ENCODE results near the gene APOC4.
"Not testable (repeated sequence)": the region's sequence is repeated elsewhere in the genome, so short reads cannot be mapped to it uniquely, and the experiment has no call there.

Gene APOC4, protein sequence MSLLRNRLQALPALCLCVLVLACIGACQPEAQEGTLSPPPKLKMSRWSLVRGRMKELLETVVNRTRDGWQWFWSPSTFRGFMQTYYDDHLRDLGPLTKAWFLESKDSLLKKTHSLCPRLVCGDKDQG

DNA sequence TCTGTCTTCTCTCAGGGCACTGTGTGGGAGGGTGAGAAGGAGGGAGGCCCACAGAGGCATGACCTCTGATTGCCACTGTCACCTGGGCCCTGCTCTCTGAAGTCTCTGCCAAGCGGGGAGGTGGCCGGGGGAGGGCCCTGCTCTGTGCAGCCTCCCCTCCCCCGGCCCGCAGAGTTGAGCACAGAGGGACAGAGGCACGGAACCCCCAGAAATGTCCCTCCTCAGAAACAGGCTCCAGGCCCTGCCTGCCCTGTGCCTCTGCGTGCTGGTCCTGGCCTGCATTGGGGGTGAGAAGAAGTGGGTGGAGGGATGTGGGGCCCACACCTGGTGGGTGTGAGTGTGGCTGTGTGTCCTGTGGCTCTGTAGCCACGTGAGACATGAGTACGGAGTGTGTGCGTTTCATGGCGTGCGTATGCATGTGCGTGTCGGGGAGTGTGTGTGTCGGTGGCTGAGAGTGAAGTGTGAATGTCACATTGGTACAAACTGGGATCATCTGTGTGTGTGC lies at the start of gene APOC4:
Gene APOC4, plus strand, starts transcription at position 171 of the 505 bp plus-strand sequence. Its CDS starts 41 bp downstream, at position 212.
- DNase-seq = no peak

DNA sequence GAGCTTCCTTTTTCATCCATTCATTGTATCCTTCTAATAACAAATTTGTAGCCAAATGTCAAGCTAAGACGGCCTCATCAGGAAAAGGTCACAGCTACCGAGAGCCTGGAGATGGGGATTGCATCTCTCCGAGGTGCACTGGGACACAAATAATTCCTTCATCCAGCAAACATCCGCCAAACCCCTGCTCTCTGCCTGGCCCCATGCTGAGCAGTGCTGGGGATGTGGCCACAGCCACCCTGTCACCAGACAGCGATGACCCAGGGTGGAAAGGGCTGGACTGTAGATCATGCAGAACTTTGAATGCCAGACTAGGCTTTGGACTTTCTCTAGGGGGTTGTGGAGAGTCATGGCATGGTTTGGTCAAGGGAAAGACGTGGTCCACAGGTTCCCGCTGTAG lies 49.1 kb upstream of the APOC4 start:
- no peak for DNase-seq

DNA sequence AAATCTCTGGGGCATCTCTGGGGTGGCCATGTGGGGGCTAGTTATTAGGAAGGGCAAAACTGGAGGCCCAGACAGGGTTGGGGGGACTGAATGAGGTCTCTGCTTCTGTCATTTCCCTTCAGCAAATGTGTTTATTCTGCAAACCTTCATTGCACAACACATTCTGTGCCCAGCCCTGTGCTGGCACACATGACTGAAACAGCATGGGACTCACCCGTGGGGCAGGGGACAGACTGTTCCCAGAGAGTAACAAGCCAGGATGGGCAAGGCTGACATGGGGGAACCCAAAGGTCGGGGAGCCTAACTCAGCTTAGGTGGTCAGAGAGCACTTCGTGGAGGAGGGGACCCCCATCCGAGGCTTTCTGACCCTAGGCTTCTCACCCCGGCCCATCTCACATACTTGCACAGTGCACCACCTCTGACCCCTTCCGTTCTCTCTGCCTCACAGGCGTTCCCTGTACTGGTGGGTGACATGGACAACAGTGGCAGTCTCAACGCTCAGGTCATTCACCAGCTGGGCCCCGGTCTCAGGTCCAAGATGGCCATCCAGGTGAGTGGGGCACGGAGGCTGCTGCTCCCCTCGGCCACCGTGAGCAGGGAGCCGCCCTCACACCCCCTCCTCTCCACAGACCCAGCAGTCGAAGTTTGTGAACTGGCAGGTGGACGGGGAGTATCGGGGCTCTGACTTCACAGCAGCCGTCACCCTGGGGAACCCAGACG lies 48.5 kb upstream of the APOC4 start:
- no peak for DNase-seq

DNA sequence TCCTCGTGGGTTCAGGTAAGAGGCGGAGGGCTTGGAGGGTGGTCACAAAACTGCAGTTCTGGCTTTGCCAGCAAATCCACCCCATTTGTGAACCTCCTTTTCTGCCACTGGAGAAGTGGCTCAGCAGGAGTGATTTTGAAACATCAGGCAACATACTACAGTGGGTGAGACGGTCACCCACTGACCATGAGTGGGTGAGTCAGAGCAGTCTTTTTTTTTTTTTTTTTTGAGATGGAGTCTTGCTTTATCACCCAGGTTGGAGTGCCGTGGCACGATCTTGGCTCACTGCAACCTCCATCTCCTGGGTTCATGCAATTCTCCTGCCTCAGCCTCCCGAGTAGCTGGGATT lies 48.0 kb upstream of the APOC4 start:
- DNase-seq = no peak

DNA sequence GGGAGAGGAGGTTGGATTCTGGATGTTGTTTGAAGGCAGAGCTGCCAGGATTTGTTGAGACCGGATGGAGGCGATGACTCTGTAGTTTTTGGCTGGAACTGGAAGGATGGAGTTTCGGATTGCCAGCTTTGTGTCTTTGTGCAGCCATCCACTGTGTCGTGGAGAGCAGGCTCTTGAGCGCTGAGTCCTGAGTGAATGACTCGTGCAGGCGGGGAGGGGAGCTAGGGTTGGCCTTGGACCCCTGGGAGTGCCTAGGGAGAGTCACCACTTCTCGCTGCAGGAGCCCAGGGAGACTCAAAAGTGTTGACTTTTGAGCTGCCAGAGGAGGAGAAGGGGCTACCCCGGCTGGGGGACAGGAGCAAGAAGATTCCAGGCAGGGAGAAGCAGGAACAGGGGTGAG lies 47.1 kb upstream of the APOC4 start:
- no peak for DNase-seq

DNA sequence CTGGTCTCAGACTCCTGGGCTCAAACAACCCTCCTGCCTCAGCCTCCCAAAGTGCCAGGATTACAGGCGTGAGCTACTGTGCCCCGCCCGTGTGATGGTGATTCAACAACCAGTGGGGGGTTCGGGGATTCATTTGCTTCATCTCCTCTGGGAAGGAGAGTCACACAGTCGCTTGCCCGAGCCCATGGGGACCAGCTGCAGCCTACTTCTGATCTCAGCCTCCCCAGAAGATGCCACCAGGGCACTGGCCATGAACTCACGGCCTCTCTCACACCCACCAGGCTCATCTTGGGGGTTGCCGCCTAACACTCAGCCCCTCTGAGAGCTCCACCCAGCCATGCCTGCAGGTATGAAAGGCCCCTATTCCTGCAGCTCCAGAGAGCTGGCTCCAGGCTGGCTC lies 44.2 kb upstream of the APOC4 start:
- no peak for DNase-seq

DNA sequence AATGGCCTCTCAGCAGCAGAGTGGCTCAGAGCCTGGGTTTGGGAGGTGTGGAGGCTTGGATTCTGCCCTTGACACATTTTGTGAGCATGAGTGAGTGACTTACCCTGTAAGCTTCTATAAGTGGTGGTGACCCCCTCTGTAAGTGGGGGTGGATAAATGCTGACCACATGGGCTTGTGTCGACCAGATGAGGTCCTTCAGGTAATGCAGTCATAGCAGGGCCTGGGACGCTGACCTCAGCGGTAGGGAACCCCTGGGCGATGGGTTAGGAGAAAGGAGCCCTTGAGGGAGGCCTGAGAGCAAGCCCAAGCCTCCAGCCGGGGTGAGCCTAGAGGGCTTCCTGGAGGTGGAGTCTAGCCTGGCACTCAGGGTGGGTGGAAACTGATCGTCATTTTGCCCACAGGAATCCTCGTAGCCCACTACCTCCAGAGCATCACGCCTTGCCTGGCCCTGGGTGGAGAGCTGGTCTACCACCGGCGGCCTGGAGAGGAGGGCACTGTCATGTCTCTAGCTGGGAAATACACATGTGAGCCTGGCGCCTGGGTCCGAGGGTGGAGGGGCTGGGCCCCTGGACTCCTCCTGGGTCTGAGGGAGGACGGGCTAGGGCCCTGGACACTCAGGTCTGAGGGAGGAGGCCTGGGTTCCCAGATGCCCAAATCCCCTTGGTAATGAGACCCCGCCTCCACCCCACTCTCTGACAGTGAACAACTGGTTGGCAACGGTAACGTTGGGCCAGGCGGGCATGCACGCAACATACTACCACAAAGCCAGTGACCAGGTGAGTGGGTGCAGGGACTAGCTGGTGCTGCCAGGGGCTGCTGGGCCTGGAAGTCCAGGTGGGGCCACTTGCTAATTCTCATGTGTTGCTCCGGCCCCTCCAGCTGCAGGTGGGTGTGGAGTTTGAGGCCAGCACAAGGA lies 41.5 kb upstream of the APOC4 start:
- no peak for DNase-seq

DNA sequence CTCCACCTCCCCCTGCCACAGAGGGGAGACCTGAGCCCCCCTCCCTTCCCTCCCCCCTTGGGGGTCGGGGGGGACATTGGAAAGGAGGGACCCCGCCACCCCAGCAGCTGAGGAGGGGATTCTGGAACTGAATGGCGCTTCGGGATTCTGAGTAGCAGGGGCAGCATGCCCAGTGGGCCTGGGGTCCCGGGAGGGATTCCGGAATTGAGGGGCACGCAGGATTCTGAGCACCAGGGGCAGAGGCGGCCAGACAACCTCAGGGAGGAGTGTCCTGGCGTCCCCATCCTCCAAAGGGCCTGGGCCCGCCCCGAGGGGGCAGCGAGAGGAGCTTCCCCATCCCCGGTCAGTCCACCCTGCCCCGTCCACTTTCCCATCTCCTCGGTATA lies 38.8 kb upstream of the APOC4 start:
- no peak for DNase-seq

DNA sequence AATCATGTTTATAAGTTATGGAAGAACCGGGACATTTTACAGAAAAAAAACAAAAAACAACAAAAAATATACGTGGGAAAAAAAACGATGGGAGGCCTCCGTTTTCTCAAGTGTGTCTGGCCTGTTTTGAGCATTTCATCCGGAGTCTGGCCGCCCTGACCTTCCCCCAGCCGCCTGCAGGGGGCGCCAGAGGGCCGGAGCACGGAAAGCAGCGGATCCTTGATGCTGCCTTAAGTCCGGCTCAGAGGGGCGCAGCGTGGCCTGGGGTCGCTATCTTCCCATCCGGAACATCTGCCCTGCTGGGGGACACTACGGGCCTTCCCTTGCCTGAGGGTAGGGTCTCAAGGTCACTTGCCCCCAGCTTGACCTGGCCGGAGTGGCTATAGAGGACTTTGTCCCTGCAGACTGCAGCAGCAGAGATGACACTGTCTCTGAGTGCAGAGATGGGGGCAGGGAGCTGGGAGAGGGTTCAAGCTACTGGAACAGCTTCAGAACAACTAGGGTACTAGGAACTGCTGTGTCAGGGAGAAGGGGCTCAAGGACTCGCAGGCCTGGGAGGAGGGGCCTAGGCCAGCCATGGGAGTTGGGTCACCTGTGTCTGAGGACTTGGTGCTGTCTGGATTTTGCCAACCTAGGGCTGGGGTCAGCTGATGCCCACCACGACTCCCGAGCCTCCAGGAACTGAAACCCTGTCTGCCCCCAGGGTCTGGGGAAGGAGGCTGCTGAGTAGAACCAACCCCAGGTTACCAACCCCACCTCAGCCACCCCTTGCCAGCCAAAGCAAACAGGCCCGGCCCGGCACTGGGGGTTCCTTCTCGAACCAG lies 38.2 kb upstream of the APOC4 start:
- DNase-seq = peak; percentile 58

DNA sequence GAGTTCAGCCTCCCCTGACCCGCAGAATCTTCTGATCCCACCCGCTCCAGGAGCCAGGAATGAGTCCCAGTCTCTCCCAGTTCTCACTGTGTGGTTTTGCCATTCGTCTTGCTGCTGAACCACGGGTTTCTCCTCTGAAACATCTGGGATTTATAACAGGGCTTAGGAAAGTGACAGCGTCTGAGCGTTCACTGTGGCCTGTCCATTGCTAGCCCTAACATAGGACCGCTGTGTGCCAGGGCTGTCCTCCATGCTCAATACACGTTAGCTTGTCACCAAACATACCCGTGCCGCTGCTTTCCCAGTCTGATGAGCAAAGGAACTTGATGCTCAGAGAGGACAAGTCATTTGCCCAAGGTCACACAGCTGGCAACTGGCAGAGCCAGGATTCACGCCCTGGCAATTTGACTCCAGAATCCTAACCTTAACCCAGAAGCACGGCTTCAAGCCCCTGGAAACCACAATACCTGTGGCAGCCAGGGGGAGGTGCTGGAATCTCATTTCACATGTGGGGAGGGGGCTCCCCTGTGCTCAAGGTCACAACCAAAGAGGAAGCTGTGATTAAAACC lies 37.5 kb upstream of the APOC4 start:
- DNase-seq = no peak

DNA sequence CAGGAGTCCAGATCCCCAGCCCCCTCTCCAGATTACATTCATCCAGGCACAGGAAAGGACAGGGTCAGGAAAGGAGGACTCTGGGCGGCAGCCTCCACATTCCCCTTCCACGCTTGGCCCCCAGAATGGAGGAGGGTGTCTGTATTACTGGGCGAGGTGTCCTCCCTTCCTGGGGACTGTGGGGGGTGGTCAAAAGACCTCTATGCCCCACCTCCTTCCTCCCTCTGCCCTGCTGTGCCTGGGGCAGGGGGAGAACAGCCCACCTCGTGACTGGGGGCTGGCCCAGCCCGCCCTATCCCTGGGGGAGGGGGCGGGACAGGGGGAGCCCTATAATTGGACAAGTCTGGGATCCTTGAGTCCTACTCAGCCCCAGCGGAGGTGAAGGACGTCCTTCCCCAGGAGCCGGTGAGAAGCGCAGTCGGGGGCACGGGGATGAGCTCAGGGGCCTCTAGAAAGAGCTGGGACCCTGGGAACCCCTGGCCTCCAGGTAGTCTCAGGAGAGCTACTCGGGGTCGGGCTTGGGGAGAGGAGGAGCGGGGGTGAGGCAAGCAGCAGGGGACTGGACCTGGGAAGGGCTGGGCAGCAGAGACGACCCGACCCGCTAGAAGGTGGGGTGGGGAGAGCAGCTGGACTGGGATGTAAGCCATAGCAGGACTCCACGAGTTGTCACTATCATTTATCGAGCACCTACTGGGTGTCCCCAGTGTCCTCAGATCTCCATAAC lies 36.4 kb upstream of the APOC4 start, which contains the start of gene APOE:
Gene APOE, plus strand, starts transcription at position 360 of the 724 bp plus-strand sequence. CDS start 829 bp downstream, outside the sequence.
- peak; percentile 29 for DNase-seq

DNA sequence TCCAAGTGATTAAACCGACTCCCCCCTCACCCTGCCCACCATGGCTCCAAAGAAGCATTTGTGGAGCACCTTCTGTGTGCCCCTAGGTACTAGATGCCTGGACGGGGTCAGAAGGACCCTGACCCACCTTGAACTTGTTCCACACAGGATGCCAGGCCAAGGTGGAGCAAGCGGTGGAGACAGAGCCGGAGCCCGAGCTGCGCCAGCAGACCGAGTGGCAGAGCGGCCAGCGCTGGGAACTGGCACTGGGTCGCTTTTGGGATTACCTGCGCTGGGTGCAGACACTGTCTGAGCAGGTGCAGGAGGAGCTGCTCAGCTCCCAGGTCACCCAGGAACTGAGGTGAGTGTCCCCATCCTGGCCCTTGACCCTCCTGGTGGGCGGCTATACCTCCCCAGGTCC lies 34.4 kb upstream of the APOC4 start:
- DNase-seq = no peak

DNA sequence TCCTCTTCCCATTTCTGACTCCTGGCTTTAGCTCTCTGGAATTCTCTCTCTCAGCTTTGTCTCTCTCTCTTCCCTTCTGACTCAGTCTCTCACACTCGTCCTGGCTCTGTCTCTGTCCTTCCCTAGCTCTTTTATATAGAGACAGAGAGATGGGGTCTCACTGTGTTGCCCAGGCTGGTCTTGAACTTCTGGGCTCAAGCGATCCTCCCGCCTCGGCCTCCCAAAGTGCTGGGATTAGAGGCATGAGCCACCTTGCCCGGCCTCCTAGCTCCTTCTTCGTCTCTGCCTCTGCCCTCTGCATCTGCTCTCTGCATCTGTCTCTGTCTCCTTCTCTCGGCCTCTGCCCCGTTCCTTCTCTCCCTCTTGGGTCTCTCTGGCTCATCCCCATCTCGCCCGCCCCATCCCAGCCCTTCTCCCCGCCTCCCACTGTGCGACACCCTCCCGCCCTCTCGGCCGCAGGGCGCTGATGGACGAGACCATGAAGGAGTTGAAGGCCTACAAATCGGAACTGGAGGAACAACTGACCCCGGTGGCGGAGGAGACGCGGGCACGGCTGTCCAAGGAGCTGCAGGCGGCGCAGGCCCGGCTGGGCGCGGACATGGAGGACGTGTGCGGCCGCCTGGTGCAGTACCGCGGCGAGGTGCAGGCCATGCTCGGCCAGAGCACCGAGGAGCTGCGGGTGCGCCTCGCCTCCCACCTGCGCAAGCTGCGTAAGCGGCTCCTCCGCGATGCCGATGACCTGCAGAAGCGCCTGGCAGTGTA lies 33.8 kb upstream of the APOC4 start:
- no peak for DNase-seq

DNA sequence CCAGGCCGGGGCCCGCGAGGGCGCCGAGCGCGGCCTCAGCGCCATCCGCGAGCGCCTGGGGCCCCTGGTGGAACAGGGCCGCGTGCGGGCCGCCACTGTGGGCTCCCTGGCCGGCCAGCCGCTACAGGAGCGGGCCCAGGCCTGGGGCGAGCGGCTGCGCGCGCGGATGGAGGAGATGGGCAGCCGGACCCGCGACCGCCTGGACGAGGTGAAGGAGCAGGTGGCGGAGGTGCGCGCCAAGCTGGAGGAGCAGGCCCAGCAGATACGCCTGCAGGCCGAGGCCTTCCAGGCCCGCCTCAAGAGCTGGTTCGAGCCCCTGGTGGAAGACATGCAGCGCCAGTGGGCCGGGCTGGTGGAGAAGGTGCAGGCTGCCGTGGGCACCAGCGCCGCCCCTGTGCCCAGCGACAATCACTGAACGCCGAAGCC lies 33.2 kb upstream of the APOC4 start:
- DNase-seq = no peak

DNA sequence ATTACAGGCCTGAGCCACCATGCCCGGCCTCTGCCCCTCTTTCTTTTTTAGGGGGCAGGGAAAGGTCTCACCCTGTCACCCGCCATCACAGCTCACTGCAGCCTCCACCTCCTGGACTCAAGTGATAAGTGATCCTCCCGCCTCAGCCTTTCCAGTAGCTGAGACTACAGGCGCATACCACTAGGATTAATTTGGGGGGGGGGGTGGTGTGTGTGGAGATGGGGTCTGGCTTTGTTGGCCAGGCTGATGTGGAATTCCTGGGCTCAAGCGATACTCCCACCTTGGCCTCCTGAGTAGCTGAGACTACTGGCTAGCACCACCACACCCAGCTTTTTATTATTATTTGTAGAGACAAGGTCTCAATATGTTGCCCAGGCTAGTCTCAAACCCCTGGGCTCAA lies 32.3 kb upstream of the APOC4 start:
- no peak for DNase-seq

DNA sequence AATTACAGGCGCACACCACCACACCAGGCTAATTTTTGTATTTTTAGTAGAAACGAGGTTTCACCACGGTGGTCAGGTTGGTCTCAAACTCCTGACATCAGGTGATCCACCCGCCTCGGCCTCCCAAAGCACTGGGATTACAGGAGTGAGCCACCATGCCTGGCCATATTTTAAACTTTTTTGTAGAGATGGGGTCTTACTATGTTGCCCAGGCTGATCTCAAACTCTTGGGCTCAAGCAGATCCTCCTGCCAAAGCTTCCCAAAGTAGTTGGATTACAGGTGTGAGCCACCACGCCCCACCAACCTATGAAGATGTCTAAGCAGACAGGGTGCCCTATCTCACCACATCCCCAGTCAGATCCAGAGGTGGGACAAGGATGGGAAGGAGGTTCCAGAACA lies 30.1 kb upstream of the APOC4 start:
- not testable (repeated sequence) for DNase-seq

DNA sequence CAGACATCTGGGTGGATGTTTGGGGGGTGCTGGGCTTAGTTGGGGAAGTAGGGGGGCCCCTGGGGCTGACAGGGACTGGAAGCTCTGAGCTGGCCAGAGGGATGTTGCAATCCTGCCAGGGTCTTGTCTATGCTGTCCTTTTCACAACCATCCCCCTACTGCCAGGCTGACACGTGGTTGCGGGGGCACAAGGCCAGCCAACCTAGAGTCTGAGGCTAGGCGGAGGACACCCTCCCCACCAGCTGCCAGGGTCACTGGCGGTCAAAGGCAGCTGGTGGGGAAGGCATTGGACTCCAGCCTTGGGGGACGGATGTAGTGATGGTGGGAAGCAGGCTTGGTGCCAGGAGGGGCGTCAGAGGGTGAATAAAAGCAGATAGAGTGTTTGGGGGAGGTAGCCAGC lies 29.2 kb upstream of the APOC4 start:
- DNase-seq = no peak

DNA sequence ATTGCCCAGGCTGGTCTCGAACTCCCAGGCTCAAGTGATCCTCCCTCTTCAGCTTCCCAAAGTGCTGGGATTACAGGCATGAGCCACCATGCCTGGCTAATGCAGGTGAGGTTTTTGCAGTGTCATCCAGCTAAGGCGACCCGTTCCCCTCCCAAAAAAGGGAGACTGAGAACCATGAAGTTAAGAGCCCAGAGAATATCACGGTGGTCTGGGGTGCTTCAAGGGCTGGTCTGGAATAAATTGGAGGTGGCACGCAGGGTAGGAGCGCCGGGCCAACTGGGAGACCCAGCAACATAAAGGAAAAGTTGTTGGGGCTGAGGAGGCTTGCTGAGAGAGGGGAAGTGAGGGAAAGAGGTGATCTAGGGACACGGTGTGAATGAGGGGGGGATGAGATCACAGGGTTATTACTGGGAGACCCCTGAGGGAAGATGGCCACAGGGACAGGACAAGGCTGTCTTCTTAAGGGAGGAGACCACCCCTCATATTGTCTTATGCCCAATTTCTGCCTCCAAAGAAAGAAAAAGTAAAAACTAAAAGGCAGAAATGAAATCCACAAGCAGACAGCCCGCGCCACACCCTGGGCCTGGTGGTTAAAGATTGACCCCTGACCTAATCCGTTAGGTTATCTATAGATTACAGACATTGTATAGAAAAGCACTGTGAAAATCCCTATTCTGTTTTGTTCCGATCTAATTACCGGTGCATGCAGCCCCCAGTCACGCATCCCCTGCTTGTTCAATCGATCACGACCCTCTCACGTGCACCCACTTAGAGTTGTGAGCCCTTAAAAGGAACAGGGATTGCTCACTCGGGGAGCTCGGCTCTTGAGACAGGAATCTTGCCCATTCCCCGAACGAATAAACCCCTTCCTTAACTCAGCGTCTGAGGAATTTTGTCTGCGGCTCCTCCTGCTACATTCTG lies 28.3 kb upstream of the APOC4 start:
- DNase-seq = not testable (repeated sequence)

DNA sequence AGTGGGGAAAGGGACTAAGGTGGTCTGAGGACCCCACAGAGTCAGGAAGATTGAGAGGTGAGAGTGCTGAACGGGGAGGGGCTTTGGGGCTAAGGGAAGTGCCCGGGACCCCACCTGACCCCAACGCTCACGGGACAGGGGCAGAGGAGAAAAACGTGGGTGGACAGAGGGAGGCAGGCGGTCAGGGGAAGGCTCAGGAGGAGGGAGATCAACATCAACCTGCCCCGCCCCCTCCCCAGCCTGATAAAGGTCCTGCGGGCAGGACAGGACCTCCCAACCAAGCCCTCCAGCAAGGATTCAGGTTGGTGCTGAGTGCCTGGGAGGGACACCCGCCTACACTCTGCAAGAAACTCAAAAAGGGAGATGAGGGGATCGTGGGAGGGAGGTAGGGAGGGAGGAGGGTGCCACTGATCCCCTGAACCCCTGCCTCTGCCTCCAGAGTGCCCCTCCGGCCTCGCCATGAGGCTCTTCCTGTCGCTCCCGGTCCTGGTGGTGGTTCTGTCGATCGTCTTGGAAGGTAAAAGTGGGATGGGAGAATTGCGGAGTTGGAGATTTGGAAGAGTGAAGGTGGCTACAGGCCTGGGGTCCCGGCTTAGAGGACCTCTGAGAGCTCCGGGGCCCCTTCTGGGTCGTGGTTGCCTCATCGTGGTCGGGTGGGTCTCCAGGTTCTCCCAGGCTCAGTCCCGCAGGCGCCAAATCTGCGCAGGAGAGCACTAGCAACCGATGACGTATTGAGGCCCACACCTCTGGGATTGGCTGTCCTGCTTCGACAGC lies 27.4 kb upstream of the APOC4 start, which contains the start of gene APOC1:
Gene APOC1, plus strand, starts transcription at position 176 of the 774 bp plus-strand sequence. Its CDS starts 284 bp downstream, at position 460.
- peak; percentile 84 for DNase-seq

Data from EL (cell line).